GM18909 (cell line): ENCODE data around the gene PHC3.
"Not testable (repeated sequence)": the region's sequence is repeated elsewhere in the genome, so short reads cannot be mapped to it uniquely, and the experiment has no call there.

ENCODE experiments used
- ATAC-seq: cut with Tn5 transposase; IDR thresholded peaks from one replicate; pipeline ENCODE4 v1.9.1; 2021; ENCODE audit warnings: mild to moderate bottlenecking; ENCODE audit not compliant: unreplicated experiment, poor library complexity

The PHC3 gene

DNA sequence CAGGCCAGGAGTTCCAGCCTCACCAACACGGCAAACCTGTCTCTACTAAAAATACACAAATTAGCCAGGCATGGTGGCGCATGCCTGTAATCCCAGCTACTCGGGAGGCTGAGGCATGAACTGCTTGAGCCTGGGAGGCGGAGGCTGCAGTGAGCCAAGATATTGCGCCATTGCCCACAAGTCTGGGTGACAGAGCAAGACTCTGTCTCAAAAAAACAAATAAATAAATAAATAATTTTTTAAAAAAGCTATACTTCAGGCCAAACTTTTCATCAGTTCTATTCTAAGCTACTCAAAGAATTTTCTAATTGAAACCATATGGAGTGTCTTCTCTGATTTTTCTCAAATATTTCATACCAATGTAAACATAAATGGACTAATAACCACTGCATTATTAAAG, 43.5 kb downstream of the PHC3 start:
- ATAC-seq: no peak

DNA sequence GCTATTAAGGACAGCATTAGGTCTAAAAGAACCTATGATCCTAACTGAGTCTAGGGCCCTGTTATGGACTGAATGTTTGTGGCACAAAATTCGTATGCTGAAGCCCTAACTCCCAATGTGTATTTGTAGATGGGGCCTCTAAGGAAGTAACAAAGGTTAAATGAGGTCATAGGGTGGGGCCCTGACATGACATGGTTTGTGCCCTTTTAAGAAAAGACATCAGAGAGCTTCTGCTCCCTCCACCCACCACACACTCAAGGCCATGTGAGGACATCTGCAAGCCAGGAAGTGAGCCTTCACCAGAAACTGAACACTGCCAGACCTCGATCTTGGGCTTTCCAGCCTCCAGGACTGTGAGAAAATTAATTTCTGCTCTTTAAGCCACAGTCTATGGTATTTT, 49.2 kb downstream of the PHC3 start:
- ATAC-seq: no peak

DNA sequence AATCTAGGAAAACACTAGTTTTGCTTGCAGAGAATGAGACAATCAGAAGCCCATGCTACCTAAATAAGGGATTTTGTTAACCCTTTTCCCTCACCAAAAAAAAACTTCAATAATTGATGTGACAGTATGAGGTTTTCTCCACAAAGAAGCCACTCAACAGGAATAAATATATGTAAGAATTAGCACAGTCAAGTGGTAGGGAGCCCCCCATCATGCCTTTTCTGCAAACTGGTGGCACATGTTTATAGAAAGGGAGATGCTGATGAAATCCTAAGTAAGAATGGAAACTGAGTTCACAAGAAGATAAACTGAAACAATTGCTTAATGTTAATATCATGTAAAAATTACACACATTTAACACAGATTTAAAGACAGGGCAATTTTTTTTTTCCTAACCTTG, 51.0 kb downstream of the PHC3 start:
- ATAC-seq: no peak

DNA sequence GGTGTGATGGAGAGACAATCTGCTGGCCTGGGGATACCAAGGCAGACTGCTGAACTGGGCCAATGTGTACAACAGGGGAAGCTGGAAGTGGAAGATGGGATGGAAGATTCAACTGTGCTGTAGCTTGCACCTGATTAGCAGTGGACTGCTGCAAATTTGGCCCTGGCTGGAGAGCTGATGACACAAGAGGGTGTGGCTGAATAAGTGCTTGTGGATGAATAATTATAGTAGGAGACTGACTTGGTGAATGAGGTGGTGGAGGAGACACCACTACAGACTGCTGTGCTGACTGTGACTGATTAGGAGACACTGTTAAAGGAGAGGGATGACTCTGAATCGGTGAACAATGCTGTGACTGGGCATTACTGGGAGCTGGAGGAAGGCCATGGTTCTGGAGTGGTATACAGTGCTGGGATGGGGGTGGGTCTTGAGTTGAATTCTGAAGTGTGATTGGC, 52.5 kb downstream of the PHC3 start:
- peak; percentile 67 for ATAC-seq

DNA sequence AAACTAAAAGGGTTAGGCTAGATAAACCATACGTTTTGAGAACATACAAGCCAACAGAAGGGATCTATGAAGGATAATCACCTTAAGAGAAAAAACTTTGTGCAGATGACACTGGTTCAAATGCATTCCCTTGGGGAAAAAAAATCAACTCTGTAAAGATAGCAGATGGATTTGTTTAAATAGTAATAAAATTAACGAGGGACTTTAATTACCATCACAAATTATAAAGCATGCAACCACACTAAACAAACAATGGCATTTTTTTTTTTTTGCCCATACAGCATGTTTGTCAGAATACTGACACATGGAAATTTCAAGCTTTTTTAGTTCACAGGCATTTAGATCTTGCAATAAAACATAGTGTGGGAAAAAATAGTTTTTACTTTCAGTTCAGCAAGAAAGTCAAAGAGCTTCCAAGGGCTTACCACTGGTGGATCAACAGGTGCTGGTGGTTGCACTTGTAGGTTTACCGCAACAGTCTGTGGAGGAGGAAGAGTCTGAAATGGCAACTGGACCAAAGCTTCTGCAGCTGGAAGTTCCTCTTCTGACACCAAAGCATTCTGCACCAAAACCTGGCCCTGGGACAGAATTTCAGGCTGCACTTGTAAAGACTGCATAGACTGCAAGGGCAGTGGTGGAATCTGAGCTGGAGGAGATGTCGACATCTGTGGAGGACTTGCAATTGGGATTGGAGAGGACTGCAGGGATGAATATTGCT, 53.1 kb downstream of the PHC3 start:
- peak; percentile 91 for ATAC-seq

DNA sequence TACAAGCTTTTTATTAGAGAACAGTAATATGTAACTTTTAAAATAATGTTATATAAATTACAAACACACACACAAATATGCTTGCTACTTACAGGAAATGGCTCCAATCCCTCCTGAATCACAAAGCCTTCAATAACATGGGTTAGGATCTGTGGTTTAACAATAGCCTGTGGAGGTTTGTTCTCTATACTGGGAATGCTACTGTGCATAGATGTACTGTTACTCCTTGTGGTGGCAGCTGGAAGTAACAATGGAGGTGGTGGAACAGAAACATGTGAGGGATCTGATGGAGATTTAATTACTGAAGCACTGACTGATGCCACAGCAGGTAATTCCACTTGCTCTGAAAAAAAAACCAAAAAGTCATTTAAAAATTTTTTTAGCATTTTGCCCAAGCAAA, 64.4 kb downstream of the PHC3 start:
- ATAC-seq: no peak

DNA sequence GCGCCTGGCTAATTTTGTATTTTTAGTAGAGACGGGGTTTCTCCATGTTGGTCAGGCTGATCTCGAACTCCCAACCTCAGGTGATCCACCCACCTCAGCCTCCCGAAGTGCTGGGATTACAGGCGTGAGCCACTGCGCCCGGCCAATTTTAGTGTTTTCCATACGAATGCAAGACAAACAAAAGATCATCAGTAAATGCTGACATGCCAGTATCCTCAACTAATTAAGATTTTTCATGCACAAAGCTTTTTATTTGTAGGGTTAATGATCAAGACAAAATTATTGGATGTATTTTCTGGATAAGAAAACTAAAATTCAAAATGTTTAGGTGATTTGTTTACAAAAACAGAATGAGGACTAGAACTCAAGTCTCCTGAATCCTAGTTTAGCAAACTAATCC, 67.4 kb downstream of the PHC3 start:
- not testable (repeated sequence) for ATAC-seq

DNA sequence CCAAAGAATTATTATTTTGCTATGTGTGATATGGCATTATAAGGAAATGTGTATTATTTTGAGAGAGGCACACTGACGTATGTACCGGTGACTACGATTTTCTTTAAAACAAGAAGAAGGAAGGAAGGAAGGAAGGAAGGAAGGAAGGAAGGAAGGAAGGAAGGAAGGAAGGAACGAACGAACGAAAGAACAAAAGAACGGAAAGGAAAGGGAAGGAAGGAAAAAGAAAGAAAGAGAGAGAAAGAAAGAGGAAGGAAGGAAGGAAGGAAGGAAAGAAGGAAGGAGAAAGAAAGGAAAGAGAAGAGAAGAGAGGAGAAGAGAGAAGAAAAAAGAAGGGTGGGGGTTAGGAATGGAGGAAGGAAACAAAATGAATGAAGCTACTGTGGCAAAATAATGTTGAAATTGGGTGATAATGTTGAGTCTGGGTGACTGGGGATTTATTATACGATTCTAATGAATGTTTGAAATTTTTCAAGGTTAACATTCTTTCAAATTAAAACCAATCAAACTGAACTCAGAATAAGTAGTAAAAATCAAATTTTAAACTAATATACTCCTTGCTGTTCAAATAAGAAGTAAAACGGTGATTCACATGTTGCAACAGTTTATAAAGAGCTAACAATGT, 70.3 kb downstream of the PHC3 start:
- ATAC-seq: no peak

DNA sequence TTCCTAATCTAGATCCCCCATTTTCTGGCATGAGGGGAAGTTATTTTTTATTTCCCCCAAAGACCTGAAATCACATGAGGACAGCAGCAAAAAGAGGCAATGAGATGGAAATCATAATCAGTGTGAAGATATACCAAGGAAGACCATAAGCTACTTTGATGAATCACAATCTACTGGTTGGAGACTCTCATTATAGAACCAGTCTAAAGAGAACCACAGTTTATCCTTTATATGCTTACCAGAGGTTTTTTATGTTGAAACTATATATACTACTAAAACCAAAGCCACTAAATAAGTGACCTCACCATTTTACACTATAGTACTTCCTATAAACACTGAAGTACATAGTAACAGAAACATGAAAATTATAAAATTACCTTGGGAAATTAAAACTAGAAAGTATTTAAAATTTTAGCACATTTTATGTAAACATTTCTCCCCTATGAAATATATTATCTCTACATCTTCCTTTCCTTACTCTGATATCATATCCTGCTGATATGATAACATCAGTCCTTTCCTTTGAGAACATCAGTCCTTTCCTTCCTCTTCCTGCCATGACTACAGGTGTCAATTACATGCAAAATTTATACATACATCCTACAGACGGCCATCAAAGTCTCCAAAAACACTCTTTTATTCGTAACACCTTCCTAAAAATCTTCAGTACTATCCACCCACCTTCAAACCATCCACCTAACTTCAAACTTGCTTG, 71.8 kb downstream of the PHC3 start:
- no peak for ATAC-seq

DNA sequence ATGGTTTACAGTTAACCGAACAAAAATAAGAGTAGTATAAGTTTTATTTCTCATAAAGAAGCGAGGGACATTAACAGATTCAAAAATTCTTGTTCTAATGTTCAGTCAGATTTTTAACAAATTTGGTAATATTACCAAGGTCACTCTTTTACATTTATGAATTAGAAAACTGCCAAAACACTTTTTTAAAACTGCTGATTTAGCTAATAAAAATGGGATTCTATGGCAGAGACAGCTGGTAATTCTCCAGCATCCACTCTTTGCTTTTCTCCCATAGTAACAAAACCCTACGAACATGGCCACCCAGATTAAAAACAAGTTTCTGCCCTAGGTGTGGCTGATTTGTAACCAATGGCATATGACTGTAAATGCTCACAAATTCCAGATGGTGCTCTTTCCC, 72.6 kb downstream of the PHC3 start:
- no peak for ATAC-seq

DNA sequence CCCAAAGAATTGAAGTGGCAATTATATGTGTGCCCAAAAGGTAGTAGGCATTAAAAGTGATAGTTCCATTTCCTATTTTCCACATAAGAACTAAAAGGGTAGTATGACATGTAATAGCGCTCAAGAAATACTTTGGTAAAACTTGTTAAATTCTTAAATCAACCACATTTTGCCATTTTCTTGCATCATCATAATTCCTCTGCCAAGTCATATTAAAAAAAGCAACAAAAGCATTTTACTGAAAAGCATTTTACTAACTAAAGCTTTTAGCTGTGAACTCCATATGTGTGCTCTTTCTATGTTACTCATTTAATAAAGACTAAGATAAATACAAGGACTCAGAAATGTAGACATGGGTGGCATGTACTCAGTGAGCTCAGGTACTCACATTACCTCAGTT, 73.6 kb downstream of the PHC3 start:
- no peak for ATAC-seq

DNA sequence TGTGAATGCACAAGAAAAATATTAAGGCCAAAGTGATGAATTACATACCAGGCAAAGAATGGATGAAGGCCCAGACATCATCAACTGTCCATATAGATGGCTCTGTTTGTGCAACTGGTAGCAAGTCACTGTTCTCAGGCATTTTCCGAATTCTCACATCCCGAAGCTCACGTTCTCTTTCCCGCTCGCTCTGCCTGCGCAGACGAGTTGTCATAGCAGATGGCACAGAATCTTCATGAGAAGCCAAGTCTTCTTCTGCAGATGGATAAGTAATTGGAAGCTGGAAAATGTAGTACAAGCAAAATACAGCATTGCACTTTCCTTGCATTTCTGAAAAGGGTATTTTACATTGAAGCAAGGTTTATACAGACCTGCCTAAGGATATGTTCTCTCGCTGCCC, 79.1 kb downstream of the PHC3 start:
- no peak for ATAC-seq

DNA sequence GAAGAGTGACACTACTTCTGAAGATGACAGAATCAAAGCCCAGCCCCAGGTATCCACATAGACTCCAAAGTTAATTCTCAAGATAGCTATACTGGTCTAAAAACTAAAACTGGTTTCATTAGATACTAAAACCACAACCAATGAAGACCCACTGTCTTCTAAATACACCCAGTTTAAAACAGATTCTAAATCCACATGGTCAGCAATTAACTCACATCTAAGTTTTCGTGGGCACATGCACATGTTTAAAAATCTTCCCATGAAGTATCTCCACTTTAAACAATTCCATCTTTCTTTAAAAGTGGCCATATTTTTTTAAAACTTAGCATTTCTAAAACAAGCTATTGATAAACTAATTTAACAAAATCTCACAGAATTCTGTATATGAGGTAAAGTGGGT, 80.6 kb downstream of the PHC3 start:
- no peak for ATAC-seq

DNA sequence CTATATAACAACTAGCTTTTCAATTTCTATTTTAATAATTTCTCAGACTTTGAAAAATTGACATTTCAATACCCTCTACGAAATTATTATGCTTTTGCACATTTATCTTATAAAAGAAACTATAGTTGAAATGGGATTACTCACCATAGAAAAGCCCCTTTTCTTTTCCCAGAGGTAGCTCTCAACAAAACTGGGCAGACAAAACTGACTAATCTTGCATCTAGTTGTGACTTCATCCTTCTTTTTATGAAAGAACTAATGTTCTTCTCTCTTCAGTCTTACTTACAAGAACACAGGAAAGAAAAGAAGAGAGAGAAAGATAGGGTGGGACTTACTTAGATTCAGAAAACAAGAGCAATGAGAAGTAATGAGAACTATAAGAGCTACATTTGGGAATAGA, 82.8 kb downstream of the PHC3 start:
- no peak for ATAC-seq

DNA sequence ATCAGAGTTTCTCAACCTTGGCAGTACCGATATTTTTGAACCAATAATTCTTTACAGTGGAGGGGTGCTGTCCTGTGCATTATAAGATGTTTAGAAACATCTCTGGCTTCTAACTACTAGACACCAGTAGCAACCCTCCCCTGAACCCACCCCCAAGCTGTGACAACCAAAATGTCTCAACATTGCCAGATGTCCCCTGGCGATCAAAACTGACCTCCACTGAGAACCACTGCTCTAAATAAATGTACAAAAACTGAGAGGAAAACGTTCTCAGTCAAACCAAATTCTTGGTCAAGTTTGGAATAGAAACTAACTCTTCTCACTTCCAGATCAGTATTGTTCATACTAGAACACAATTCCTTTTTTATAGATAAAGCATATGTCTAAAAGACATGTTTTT, 85.2 kb downstream of the PHC3 start:
- ATAC-seq: no peak

DNA sequence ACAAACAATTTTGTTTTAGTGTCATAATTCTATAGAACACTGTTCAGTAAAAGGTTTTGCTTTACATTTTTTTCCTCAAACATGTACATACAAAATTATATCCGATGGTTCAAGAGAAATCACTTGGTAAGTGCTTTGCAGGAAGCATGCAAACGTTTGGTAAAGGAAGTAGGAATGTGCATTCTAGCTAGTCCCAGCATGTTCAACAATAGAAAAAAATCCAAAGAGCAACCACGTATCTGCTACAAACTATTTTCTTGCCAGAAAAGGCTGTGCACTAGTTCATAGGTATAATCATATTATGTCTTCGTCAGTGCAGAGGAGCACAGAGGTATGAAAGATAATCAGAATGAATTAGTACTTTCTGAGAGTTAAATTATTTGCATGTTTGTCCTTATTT, 85.8 kb downstream of the PHC3 start:
- ATAC-seq: no peak

DNA sequence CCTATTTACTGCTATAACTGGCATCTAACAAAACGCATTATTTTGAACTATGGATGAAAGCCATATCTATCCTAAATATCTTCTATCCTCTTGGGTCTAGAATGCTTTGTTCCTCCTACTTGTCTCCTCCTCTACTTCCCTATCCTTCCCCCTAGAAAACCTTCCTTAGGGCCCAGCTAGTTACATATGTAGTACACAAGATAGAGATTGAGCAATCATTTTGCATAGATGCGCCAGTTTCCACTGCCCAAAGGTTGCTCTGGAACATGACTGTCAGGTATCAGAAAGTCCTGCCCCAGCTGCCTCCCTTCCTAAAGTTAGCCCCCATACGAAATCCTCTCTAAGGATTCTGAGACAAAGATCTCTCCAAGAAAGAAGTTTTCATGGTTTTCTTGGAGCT, 88.6 kb downstream of the PHC3 start:
- no peak for ATAC-seq

DNA sequence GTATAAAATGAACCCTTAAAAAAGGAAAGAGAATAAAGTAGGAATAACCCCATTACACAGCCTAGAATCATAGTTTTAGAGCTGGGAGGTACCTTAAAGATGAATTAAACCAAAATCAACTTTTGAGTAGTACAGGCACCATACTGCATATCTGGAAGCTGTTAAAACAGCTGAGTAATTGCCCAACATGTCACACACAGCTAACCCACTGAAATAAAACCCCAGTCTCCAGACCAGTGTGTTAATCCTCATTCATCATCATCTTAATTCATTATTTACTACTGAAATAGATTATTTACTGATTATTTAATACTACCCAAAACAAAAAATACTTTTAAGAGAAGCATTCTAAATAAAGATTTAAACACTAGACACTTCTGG, 90.9 kb downstream of the PHC3 start:
- ATAC-seq: no peak

DNA sequence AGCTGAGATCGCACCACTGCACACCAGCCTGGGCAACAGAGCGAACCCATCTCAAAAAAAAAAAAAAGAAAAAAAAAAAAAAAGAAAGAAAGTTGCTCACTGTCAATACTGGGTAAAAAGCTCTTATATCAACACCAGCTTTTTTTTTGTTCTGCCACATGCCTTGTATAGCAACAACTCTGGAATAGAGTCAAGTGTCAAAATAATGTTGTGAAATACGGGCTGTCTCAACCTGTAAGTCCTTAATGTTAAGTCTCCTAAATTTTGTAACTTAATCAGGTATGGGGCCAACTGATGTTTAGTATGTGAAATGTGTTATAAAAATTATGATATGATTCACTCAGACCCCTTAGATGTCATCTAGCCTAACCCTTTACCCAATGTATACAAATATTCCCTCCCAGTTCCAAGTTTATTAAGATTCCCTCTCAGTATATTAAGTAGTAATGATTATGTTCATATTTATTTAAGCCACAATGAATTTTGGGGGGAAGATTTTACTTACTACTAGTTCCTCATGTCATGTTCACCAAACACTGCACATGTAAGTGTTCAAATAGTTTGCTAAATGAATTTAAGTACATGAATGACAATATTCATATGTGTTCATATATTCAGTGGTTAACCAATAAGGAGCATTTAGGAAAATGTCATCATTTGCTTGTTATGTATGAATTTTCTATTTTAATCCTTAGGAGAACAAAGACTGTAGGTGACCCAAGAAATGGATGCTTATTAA, 91.5 kb downstream of the PHC3 start:
- ATAC-seq: no peak

DNA sequence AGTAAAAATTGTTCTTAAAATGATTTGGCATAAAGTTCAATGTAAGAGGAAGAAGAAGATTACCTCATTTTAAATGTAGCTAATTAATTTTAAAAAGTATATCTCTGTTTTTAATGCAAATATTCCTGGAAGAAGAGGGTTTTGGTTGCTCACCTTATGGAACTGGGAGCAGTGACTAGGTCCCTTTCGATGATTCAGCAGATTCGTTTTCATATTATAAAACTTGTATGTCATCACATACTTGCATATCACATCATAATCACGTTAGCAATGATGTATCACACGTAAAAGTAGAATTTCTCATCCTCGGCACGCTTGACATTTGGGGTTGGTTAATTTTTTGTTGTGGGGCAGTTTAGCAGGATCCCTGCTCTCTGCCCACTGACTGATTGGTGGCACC, 96.1 kb downstream of the PHC3 start:
- no peak for ATAC-seq

DNA sequence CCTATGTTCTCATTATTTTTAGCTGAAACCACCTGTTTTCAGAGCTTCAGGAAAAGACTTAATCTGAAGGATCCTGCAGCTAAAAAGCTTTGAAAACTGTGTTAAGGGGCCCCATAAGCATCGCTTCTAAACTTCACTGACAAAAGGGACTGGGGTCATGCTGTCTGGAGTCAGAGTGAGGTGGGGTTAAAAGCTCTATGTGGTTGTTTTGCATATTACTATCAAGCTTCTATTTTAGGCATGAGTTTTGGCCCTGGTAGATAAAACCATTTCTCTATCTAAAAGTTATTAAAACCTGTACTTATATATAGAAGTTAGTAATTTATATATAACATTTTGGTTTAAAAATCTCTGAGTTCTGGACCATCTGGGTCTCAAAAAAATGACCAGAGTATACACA, 98.2 kb downstream of the PHC3 start:
- no peak for ATAC-seq
